Fibroblast of mammary gland (primary cell): ENCODE results near the gene CCDC175.

Experiments used
- DNase-seq: peaks from one replicate; pipeline ENCODE4 v3.0.0-alpha.2; 2010; ENCODE audit warnings: low read depth
- H3K4me3 ChIP-seq: 2 replicates; pipeline ENCODE4 v1.5.1; 2011; ENCODE audit warnings: low read depth, mild to moderate bottlenecking, low read length, moderate library complexity; ENCODE audit not compliant: control insufficient read depth
- CTCF ChIP-seq: conservative IDR thresholded peaks from 2 replicates; pipeline ENCODE4 v1.5.1; 2011; ENCODE audit warnings: low read depth, low read length, inconsistent platforms; ENCODE audit not compliant: control insufficient read depth, insufficient read depth

CCDC175 gene

GRCh38 chr14:59580911-59581310 lies 4.3 kb upstream of the CCDC175 start:
- no peak overlapping the region for H3K4me3 ChIP-seq
- DNase-seq: no peak
- no peak for TF ChIP-seq CTCF

- no peak overlapping the region for H3K4me3 ChIP-seq
- no peak for TF ChIP-seq CTCF
- no peak for DNase-seq
Measured at GRCh38 chr14:59570122-59570521, 6.5 kb downstream of the CCDC175 start.

- DNase-seq: no peak
- TF ChIP-seq CTCF: no peak
- no peak overlapping the region for H3K4me3 ChIP-seq
Measured at GRCh38 chr14:59566725-59567124, 9.9 kb downstream of the CCDC175 start.

GRCh38 chr14:59566296-59566695 lies 10.3 kb downstream of the CCDC175 start:
- no peak for TF ChIP-seq CTCF
- DNase-seq: no peak
- H3K4me3 ChIP-seq: no peak overlapping the region

- TF ChIP-seq CTCF: no peak
- H3K4me3 ChIP-seq: no peak overlapping the region
- no peak for DNase-seq
Measured at GRCh38 chr14:59565087-59565486, 11.5 kb downstream of the CCDC175 start.

GRCh38 chr14:59564366-59564765 lies 12.2 kb downstream of the CCDC175 start:
- no peak for DNase-seq
- TF ChIP-seq CTCF: no peak
- no peak overlapping the region for H3K4me3 ChIP-seq

GRCh38 chr14:59547310-59547709 lies 29.3 kb downstream of the CCDC175 start:
- H3K4me3 ChIP-seq: no peak overlapping the region
- TF ChIP-seq CTCF: no peak
- DNase-seq: no peak
